HG03575 (cell line): ENCODE data around the gene HS3ST3B1.

ENCODE experiments used
- ATAC-seq: cut with Tn5 transposase; IDR thresholded peaks from one replicate; pipeline ENCODE4 v1.9.1; 2021; ENCODE audit not compliant: unreplicated experiment, insufficient number of reproducible peaks, low FRiP score; ENCODE audit errors: extremely low read depth

HS3ST3B1 gene

GRCh38 chr17:14340857-14341754, 40.2 kb downstream of the HS3ST3B1 start:
- ATAC-seq, result no peak

GRCh38 chr17:14341866-14342265, 41.0 kb downstream of the HS3ST3B1 start:
- no peak for ATAC-seq

DNA sequence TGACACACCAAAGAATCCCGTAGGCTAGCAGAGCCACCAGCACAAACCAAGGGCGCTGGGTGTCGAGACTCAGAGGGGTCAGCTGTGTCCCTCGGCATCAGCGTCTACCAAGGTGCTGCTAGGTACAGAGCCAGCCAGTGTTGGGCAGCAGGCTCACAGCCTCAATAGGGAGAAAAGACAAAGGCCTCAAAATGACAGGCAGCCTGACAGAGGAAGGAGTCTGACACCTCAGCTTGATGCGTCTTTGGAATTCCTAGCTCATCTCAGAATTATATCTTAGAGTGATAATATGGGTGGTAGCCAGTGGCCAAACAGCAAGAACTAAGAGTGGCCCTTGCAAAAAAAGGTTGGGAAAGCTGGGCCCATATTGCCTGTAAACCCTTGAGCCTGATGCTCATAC, 45.9 kb downstream of the HS3ST3B1 start:
- ATAC-seq, result no peak

GRCh38 chr17:14351493-14351892, 50.6 kb downstream of the HS3ST3B1 start:
- peak; percentile 85 for ATAC-seq

DNA sequence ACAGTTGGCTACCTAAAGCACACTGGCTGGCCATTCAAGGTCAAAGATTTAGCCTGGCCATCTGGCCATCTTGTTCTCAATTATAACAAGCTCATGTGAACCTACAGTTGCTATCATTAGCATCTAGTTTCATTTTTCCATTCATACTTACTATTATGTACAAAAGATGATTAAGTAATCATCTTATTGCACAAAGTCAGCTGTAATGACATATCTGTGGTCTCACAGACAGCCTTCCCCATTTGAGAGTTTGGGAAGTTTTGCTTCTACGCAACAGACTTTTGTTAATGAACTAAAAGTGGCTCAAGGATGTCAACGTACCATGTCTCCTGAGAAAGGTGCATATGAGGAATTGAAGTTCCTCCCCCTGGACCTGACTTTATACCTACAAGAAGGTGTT, 51.3 kb downstream of the HS3ST3B1 start:
- no peak for ATAC-seq

DNA sequence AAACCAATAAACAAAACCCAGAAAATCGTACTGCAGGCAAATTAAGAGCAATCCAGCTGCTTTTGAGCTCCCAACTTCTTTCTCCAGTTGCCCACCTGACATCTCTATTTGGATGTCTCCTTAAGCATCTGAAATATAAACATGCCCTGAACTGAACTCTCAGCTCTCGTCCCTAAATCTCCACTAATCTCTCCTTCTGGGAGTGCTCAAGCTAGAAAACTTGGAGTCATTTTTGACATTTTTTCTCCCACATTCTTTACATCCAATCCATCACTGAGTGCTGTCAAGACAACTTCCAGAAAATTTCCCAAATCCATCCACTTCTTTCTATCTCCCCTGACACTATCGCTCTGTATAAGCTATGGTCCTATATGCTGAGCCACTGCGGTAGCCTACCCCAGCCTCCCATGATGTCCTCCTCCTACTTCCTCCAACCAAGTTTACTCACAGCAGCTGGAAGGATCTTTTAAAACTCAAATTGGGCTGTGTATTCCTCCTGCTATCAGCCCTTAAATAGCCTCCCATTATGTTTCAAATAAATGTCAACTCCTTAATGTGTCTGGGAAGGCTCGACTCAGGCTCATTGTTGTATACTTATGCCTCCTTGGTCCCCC, 53.1 kb downstream of the HS3ST3B1 start:
- ATAC-seq, result no peak

- ATAC-seq, result no peak
Measured at GRCh38 chr17:14354807-14355206, 53.9 kb downstream of the HS3ST3B1 start.

DNA sequence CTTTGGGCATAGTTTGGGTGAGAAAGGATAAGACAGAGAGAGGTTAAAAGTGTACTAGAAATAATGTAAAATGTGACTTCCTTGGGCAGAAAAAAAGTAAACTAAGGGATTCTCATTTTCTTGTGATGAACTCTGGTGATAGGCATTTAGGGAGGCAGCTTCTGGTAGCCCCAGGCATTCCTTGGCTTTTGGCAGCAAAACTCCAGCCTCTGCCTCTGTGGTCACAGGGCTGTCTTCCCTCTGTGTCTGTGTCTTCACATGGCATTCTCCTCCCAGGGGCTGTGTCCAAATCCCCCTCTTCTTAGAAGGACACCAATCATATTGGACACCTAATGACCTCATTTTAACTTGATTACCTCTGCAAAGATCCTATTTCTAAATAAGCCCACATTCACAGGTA, 54.7 kb downstream of the HS3ST3B1 start:
- ATAC-seq, result no peak

GRCh38 chr17:14359163-14360020, 58.5 kb downstream of the HS3ST3B1 start:
- peak; percentile 92 for ATAC-seq

GRCh38 chr17:14360856-14361255, 60.0 kb downstream of the HS3ST3B1 start:
- no peak for ATAC-seq

GRCh38 chr17:14361470-14361869, 60.6 kb downstream of the HS3ST3B1 start:
- ATAC-seq, result no peak

- ATAC-seq, result no peak
Measured at GRCh38 chr17:14361945-14362508, 61.1 kb downstream of the HS3ST3B1 start.

DNA sequence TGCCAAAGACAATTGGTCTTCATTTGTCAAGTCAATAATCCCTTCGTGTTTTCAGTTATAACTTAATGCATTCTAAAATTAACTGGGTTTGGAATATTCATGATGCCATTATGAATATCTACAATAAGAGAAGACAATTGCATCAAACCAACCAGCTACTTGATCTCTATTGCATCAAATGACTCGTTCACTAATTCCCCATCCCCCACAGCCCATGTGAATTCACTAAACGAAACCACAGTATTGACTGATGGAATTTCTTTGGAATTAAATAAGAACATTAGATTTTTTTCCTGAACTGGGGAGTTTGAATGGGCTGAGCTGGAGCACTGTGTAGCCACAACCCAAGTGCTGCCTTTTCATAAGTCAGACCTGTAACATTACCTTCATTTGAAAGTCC, 65.3 kb downstream of the HS3ST3B1 start:
- no peak for ATAC-seq

GRCh38 chr17:14372461-14372860, 71.6 kb downstream of the HS3ST3B1 start:
- no peak for ATAC-seq

DNA sequence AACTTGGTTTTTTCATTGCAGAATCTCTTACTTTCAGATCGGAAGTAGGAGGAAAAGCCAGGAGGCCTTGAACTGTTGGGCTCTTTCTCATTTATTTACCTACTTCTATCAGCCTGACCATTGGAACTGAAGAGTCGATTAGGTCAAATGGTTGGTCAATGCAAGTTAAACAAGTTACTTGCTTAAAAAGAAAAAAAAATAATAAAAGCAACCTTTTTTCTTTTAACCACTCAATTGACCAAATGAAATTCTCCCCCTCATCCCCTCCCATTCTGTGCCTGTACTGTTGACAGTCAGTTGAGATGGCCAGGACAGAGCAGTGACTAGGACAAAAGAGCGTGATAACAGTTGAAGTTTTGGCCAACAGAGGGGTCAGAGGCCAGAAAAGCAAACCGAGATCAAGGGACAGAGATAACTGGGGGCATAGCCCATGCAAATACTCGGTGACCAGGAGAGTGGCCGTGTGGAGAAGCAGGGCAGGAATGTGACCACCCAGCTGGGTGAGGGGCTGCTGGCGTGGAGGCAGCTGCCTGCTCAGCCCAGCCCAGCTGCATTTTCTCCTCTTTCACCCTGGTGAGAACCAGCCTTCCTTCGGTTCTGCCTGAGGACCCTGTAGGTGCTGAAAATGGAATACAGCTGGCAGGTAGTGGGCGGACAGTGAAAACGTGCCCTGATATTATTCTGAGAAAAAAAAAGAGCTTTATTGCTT, 72.2 kb downstream of the HS3ST3B1 start:
- ATAC-seq, result no peak

DNA sequence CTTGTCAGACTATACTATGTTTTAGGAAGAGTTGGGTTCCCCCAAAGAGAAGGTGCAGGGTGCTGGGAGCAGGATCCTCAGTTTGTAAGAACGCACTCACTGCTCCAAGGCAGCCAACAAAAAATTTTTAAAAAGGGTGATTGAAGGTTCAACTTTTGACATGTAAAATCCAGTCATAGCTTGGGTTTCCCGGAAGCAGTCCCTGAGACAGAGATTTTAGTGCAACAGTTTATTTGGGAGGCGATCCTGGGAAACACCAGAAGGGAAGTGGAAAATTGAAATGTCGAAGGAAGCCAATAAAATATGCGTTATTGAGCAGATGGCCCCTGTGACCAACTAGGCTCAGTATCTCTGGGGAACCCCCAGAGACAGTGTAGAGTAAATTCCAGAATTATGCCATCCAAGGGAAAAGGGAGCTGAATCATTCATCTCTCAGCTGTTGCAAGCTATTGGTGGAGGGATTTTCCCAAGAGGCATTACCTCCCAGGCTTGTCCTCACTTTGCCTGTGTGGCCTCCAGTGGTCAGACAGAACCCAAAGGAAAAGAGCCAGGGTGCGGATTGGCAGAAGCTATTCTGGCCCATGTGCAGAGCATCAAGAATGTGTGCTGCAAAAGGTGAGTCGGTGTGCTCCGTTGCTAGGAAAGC, 72.9 kb downstream of the HS3ST3B1 start:
- ATAC-seq, result no peak

DNA sequence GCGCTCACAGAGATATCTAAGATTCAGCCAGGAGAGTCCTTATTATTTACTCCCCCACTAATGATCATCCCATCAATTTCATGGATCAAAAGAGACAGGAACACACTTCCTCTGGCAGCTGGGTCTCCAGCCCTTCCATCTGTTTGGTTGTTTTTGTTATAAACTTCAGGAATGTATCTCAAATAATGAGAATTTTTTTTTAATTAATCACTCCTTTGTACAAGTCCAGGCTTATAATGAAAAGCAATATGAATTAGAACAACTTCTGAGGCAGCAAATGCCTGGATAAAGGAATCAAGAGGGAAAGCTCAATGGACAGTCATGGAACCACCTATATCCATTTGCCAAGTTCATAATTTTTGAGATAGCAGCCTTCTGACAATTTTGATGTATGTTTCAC, 73.4 kb downstream of the HS3ST3B1 start:
- no peak for ATAC-seq

DNA sequence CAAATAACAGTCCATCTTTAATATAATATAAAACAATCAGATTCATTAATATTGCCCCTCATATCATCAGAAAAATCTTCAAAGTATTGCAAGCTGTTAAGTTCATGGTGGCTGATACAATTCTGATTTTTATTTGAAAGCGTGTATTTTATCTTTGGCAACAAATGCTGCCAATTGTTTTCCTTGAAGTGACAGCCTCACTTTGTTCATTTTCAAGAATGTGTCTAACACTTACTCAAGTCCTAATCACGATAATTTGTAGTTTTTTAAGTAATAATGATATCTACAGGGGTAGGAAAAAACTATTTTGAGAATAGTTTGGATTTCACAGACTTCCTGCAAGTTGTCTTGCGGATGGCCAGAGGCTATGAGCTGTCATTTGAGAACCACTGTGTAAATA, 75.8 kb downstream of the HS3ST3B1 start:
- no peak for ATAC-seq
